ENCODE measurements around the gene MRNIP. TPM values are rescaled to one million over a fixed set of nuclear protein-coding genes. Genes with fewer than 3 reads are reported as not detected.
"Not testable (repeated sequence)": the region's sequence is repeated elsewhere in the genome, so short reads cannot be mapped to it uniquely, and the experiment has no call there.

Gene MRNIP
- total RNA-seq, 1 donor, result 13.0 TPM

DNA sequence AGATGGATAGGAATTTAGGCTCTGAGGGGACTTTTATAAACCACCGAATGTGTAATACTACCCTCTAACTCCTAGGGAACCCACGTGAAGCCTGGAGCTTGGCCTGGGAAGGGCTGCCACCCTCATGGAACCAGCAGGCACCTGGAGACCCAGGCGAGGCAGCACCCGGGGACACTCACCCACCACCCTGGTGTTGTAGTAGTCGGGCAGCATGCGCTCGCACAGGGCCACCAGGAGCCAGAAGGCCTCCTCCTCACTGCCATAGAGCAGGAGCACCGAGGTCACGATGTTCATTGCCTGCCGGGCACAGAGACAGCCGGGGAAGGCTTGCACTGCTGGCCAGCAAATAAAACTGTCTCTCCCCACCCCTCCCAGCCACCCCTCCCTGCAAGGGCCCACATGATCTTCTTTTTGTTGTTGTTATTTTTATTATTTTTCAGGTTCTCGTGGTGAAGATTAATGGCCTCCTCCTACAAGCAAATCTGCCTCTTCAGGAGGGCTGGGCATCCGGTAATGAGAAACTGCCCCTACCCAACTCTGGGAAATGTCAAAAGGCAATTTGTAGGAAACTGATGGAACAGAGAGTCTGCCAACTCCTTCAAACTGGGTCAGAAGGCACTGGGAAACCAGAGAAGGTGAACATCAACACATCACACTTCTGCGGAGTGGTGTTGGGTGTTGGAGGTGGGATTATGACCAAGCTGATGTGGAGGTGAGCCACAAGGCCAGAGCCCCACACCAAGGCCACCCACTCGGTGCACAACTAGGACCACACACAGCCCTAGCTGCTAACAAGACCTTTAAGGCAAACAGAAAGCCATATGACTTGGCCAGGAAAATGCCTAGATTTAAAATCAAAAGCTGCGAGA is 17.4 kb upstream of the MRNIP start:
- TF ChIP-seq CTCF (IDR thresholded peaks at IDR 0.05; ENCODE audit: insufficient read depth, low read depth, low read length), result no peak
- DNase-seq (ENCODE audit: low read depth), result peak; percentile 54
- H3K4me3 ChIP-seq (ENCODE audit: low read depth, low read length), result no peak overlapping the region

DNA sequence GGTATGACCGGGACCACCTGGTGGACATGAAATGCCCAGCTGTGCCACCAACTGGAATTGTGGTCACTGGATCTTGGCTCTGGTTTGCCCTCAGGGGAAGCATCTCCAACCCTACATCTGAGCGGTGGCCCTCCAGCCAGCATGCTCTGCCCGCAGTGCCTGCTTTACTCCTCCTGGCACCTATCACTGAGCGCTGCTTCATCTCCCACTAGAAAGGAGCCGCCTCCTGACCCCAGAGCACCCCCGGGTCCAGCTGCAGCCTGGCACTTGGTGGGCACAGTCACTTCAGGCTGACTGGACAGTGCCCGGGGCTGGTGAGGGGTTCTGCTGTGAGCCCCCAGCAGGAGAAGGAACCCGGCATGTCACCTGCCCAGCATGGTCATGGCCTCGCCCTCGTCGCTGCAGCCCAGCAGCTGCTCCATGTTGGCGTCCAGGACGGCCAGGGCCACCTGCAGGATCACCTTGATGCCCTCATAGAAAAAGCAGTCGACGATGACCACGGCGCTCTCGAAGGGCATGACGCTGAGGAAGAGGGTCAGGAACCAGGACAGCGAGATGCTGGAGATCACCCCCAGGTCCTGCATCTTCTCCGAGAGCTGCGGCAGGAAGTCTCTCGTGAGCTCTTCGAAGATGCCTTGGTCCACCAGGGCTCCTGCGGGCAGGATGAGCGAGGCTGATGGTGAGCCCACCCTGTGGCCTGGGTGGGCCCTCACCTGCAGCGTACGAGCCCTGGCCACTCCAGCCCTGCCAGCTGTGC is 16.1 kb upstream of the MRNIP start:
- H3K4me3 ChIP-seq (ENCODE audit: low read depth, low read length), result no peak overlapping the region
- DNase-seq (ENCODE audit: low read depth), result no peak
- no peak for TF ChIP-seq CTCF (IDR thresholded peaks at IDR 0.05; ENCODE audit: insufficient read depth, low read depth, low read length)

DNA sequence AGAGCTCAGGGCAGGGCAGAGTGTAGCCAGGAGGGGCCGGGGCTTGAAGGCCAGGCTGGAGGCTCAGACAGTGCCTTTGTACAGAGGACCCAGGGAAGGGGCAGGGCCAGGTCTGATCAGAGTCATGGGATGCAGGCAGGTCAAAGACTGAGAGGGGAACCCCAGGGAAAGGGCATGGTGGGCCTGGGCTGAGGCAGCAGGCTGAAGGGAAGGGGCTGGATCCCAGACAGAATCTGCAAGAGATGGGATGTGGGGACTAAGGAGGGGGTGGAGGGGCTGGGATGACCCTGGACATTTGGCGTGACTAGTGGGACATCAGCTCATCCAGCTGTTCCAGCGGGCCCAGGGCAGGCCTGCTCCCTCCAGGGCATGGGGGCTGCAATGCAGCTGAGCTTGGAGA is 15.5 kb upstream of the MRNIP start:
- no peak for TF ChIP-seq CTCF (IDR thresholded peaks at IDR 0.05; ENCODE audit: insufficient read depth, low read depth, low read length)
- no peak for DNase-seq (ENCODE audit: low read depth)
- no peak overlapping the region for H3K4me3 ChIP-seq (ENCODE audit: low read depth, low read length)

- DNase-seq (ENCODE audit: low read depth), result no peak
- H3K4me3 ChIP-seq (ENCODE audit: low read depth, low read length), result no peak overlapping the region
- TF ChIP-seq CTCF (IDR thresholded peaks at IDR 0.05; ENCODE audit: insufficient read depth, low read depth, low read length), result no peak
These were observed 15.0 kb upstream of the MRNIP start for GRCh38 chr5:179873588-179874110.

GRCh38 chr5:179872828-179873575 is 14.4 kb upstream of the MRNIP start:
- no peak for DNase-seq (ENCODE audit: low read depth)
- no peak for TF ChIP-seq CTCF (IDR thresholded peaks at IDR 0.05; ENCODE audit: insufficient read depth, low read depth, low read length)
- H3K4me3 ChIP-seq (ENCODE audit: low read depth, low read length), result no peak overlapping the region

DNA sequence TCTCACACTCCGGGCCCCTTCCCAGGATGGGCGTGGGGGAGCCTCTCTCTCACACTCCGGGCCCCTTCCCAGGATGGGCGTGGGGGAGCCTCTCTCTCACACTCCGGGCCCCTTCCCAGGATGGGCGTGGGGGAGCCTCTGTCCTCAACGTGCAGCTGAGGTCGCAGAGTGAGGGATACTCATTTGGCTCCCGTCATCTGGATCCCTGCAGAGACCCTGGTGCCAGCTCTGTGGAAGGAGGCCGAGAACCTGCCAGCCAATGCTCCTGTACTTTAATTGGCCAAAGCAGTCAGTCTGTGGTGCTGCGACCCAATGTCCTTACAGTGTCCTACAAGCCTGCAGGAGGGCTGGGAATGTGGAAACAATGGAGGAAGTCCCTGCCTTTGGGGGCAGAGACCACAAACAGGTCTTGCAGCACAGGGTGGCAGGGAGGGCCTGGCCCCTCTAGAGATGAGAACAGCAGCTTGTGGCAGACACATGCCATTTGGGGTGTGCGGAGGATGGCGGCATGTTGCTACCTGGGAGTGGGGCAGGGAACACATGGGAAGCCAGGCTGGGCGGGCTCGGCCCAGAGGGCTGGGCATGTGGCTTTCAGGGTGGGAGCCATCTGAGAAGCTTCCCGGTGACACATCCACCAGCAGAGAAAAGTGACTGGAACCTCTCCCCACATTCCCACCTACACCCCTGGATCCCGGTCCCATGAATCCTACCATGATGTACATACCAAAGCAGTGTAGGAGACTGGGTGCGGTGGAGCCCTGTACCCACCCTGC is 13.6 kb upstream of the MRNIP start:
- TF ChIP-seq CTCF (IDR thresholded peaks at IDR 0.05; ENCODE audit: insufficient read depth, low read depth, low read length), result no peak
- H3K4me3 ChIP-seq (ENCODE audit: low read depth, low read length), result no peak overlapping the region
- no peak for DNase-seq (ENCODE audit: low read depth)

DNA sequence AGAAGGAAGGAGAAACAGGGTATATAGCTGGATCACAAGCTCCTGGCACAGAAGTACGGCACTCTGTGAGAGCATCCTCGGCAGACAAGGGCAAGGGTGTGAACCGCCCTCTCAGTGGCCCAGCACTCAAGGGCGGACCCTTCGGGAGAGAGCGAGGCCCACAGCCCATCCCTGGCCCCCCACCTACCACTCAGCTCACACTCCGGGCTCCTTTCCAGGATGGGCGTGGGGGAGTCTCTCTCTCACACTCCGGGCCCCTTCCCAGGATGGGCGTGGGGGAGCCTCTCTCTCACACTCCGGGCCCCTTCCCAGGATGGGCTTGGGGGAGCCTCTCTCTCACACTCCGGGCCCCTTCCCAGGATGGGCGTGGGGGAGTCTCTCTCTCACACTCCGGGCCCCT is 12.9 kb upstream of the MRNIP start:
- not testable (repeated sequence) for H3K4me3 ChIP-seq (ENCODE audit: low read depth, low read length); DNase-seq (ENCODE audit: low read depth)
